SK-N-SH (cell line): Measurements from ENCODE around the gene ISG20. TPM values are rescaled to one million over a fixed set of nuclear protein-coding genes. Genes with fewer than 3 reads are reported as not detected.

Experiments
- CTCF ChIA-PET: fragments of 300-600, 350-600 bp; formaldehyde crosslinking; extraction: SDS; loops from one replicate; lab custom pipeline; 2021; lab: Yijun Ruan, JAX
- POLR2A ChIA-PET: fragments of 350-600 bp; sonication (Branson Sonifier 250); formaldehyde crosslinking; extraction: SDS; loops from one replicate; lab custom pipeline; 2020; ENCODE audit warnings: antibody characterized with exemption, inconsistent platforms; lab: Yijun Ruan, JAX
- DNase-seq: peaks from one replicate; pipeline ENCODE4 v3.0.0; 2012
- H2AFZ ChIP-seq: fragments of 200-600 bp; sonication (generic); 2 replicates; pipeline ENCODE4 v1.8.1; 2016; ENCODE audit warnings: antibody characterized with exemption, mild to moderate bottlenecking, low read depth
- H3F3A ChIP-seq: fragments of 200-600 bp; sonication (generic); replicated peaks from 2 replicates; pipeline ENCODE3; 2016; ENCODE audit warnings: antibody characterized with exemption, mild to moderate bottlenecking; ENCODE audit not compliant: insufficient read depth
- H3K27ac ChIP-seq, 2 experiments: fragments of 200-500 bp in 1 of 2; fragments of 200-600 bp in 1 of 2; sonication (Bioruptor generic) in 1 of 2; sonication (generic), shearing (Covaris generic) in 1 of 2; 2 replicates each; pipeline versions ENCODE4 v1.5.1 to v1.6.1; 2014 to 2016; ENCODE audit warnings: low read depth in 2 of 2, inconsistent platforms in 1 of 2, low read length in 1 of 2, mild to moderate bottlenecking in 1 of 2, mixed read lengths in 1 of 2
- H3K27me3 ChIP-seq: fragments of 200-600 bp; sonication (generic), shearing (Covaris generic); 2 replicates; pipeline ENCODE4 v1.6.1; 2016; ENCODE audit warnings: mixed run types; ENCODE audit not compliant: insufficient read depth
- H3K36me3 ChIP-seq, 2 experiments: fragments of 200-500 bp in 1 of 2; fragments of 200-600 bp in 1 of 2; sonication (Bioruptor generic) in 1 of 2; sonication (generic) in 1 of 2; replicated peaks in 1 of 2; 2 replicates each; pipeline versions ENCODE3 to v1.5.1; 2014 to 2016; ENCODE audit warnings: low read length in 1 of 2, mild to moderate bottlenecking in 1 of 2; ENCODE audit not compliant: insufficient read depth in 2 of 2, control insufficient read depth in 1 of 2
- H3K4me1 ChIP-seq, 2 experiments: fragments of 200-500 bp in 1 of 2; fragments of 200-600 bp in 1 of 2; sonication (Bioruptor generic) in 1 of 2; sonication (generic), shearing (Covaris generic) in 1 of 2; 2 replicates each; pipeline versions ENCODE4 v1.5.1 to v1.6.1; 2014 to 2016; ENCODE audit warnings: low read depth in 1 of 2, low read length in 1 of 2, mixed run types in 1 of 2; ENCODE audit not compliant: insufficient read depth in 2 of 2, control insufficient read depth in 1 of 2
- H3K4me2 ChIP-seq: fragments of 200-600 bp; sonication (generic), shearing (Covaris generic); 2 replicates; pipeline ENCODE4 v1.6.1; 2017; ENCODE audit warnings: mixed run types
- H3K4me3 ChIP-seq, 2 experiments: fragments of 200-500 bp in 1 of 2; fragments of 200-600 bp in 1 of 2; sonication (Bioruptor generic) in 1 of 2; sonication (generic), shearing (Covaris generic) in 1 of 2; 2 replicates each; pipeline versions ENCODE4 v1.5.1 to v1.8.1; 2014 to 2016; ENCODE audit warnings: low read depth in 2 of 2, inconsistent platforms in 1 of 2, low read length in 1 of 2, mild to moderate bottlenecking in 1 of 2, mixed read lengths in 1 of 2, moderate library complexity in 1 of 2
- H3K79me2 ChIP-seq: fragments of 200-600 bp; sonication (generic); 2 replicates; pipeline ENCODE4 v1.8.1; 2017; ENCODE audit warnings: mild to moderate bottlenecking; ENCODE audit not compliant: insufficient read depth
- H3K9ac ChIP-seq: fragments of 200-600 bp; sonication (generic); 2 replicates; pipeline ENCODE4 v1.6.1; 2017; ENCODE audit warnings: mixed run types
- H3K9me2 ChIP-seq: fragments of 200-600 bp; sonication (generic); 2 replicates; pipeline ENCODE4 v1.6.1; 2017; ENCODE audit warnings: mixed run types
- H3K9me3 ChIP-seq: fragments of 200-600 bp; sonication (generic); 2 replicates; pipeline ENCODE4 v1.6.1; 2017; ENCODE audit warnings: mixed run types, mild to moderate bottlenecking, moderate library complexity
- H4K20me1 ChIP-seq: fragments of 200-600 bp; sonication (generic); 2 replicates; pipeline ENCODE4 v1.6.1; 2017; ENCODE audit warnings: mild to moderate bottlenecking, mixed run types; ENCODE audit not compliant: insufficient read depth
- ELF1 ChIP-seq: IDR thresholded peaks from 2 replicates; pipeline ENCODE4 v1.4.0; 2012
- FOXJ3 ChIP-seq: sonication (generic); formaldehyde crosslinking; IDR thresholded peaks from 2 replicates; pipeline ENCODE4 v1.5.1; 2020; ENCODE audit warnings: mild to moderate bottlenecking, missing genetic modification reagents
- GATA2 ChIP-seq: sonication (generic); formaldehyde crosslinking; IDR thresholded peaks from 2 replicates; pipeline ENCODE4 v1.5.0; 2020; ENCODE audit warnings: mild to moderate bottlenecking, missing genetic modification reagents
- JUND ChIP-seq: IDR thresholded peaks from 2 replicates; pipeline ENCODE4 v1.4.0; 2012
- MXI1 ChIP-seq: IDR thresholded peaks from 2 replicates; pipeline ENCODE4 v1.6.1; 2012; ENCODE audit warnings: mild to moderate bottlenecking, low read depth, low read length, improper control_type of control experiment
- NFIC ChIP-seq: IDR thresholded peaks from 2 replicates; pipeline ENCODE4 v1.4.0; 2012; ENCODE audit warnings: borderline replicate concordance
- RFX5 ChIP-seq: IDR thresholded peaks from 2 replicates; pipeline ENCODE4 v1.6.1; 2012; ENCODE audit warnings: mild to moderate bottlenecking, improper control_type of control experiment, low read length
- RXRA ChIP-seq: IDR thresholded peaks from 2 replicates; pipeline ENCODE4 v1.4.0; 2012; ENCODE audit warnings: low read depth, mild to moderate bottlenecking, borderline replicate concordance
- TAF1 ChIP-seq: IDR thresholded peaks from 2 replicates; pipeline ENCODE4 v1.6.1; 2012; ENCODE audit warnings: low read depth, mild to moderate bottlenecking, low read length, moderate library complexity, borderline replicate concordance
- WGBS: methylation state at CpG from one replicate; pipeline ENCODE4 v1.1.6; 2017; ENCODE audit warnings: low lambda C conversion rate; 5-methylcytosine and 5-hydroxymethylcytosine counted together
- polyA plus RNA-seq, 3 experiments: library from polyadenylated mRNA; depleted of rRNA; stranded (reverse); fragments of >200 nt; gene quantifications; 2 replicates each; pipeline ENCODE4 v1.2.3, GENCODE V29; 2012
- TF ChIP-seq, protein P1 (sequence below): fragments of 150-350 bp; IDR thresholded peaks from 2 replicates; pipeline ENCODE4 v1.6.1; 2016; ENCODE audit warnings: mild to moderate bottlenecking, low read depth, low read length
- TF ChIP-seq, protein P2 (sequence below): IDR thresholded peaks from 2 replicates; pipeline ENCODE4 v1.6.1; 2012; ENCODE audit warnings: mild to moderate bottlenecking, low read depth, low read length, moderate library complexity
- TF ChIP-seq, protein P3 (sequence below): fragments of 150-350 bp; IDR thresholded peaks from 2 replicates; pipeline ENCODE4 v1.6.1; 2017; ENCODE audit warnings: antibody characterized with exemption, low read length, low read depth, borderline replicate concordance

Gene ISG20
- polyA plus RNA-seq, 1 of the 3 experiments (the other 2 are of a cell fraction), result 2.0 TPM

DNA sequence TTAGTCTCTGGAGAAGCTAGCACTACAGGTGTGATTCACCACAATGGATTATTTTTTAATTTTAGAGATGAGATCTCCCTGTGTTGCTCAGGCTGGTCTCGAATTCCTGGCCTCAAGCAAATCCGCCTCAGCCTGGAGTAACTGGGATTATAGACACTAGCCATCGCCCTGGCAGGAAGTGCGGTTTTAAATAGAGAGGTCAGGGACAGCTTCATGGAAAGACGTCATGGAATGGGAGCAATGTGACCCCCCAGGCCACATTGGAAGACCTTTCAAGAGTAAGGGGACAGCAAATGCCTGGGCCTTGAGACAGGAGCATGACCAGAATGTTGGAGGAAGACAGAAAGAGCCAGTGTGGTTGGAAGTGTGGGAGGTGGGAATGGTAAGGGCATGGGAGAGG lies 2.2 kb upstream of the ISG20 start:
- peak overlapping the region in 1 of 2 experiments; percentile 93; a peak in 1 of 4 replicates for H3K27ac ChIP-seq
- peaks cover 36% of the 10 kb centered on the region for H3K79me2 ChIP-seq
- peaks cover 20 to 34% of the 10 kb centered on the region in 2 experiments for H3K36me3 ChIP-seq
- no peak overlapping the region for H3K9ac ChIP-seq
- H4K20me1 ChIP-seq, result peaks cover 39% of the 10 kb centered on the region
- H3K4me2 ChIP-seq, result no peak overlapping the region
- H3F3A ChIP-seq, result peaks cover 58% of the 10 kb centered on the region
- H3K4me3 ChIP-seq, result no peak overlapping the region
- TF ChIP-seq GATA2 (CRISPR knock-in tag) (no peak), FOXJ3 (no peak), NFIC (no peak), RFX5 (no peak), JUND (no peak), MXI1 (no peak)
- TF ChIP-seq, all 33 proteins: peak for 0
- H2AFZ ChIP-seq, result no peak overlapping the region
- ChIA-PET POLR2A (no interaction called here), CTCF (interaction anchor here (1.2 kb wide), 1 partner anchor 167 kb away, joined by 3 read pairs; no protein-coding TSS in a partner anchor)
- DNase-seq, result no peak
- H3K4me1 ChIP-seq, result peaks cover 2 to 8% of the 10 kb centered on the region in 2 experiments; a peak in 2 of 4 replicates
- H3K27me3 ChIP-seq, result no peaks in the 10 kb centered on the region
- H3K9me3 ChIP-seq, result no peaks in the 10 kb centered on the region
- WGBS, result 92% methylated on average over 5 of the region's 5 CpGs
- no peaks in the 10 kb centered on the region for H3K9me2 ChIP-seq

DNA sequence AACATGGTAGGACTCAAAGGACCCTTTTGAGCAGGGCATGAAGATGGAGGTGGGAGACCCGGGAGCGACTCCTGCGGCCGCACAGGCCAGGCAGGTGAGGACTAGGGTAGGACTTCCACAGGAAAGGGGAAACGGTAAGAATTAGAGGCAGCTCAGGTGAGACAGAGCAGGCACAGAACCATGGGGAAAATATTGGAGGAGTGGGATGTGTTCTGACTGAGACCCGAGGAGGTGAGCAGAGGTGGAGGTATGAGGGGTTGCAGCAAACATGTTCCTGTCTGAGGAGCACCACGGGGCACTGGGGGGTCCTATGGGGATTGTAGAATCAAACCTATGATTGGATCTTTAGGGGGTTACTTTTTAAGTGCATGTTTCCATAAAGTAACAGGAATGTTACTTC lies 1.4 kb upstream of the ISG20 start:
- Histone ChIP-seq H3K4me1 (peaks cover 2 to 8% of the 10 kb centered on the region in 2 experiments; a peak in 2 of 4 replicates), H3K4me2 (no peak overlapping the region), H3K9ac (peak overlapping the region; percentile 57; the same call in 1 of the 2 replicates), H3K79me2 (peaks cover 28% of the 10 kb centered on the region), H3K9me3 (no peaks in the 10 kb centered on the region), H3F3A (peaks cover 54% of the 10 kb centered on the region), H3K36me3 (peaks cover 12 to 26% of the 10 kb centered on the region in 2 experiments), H3K9me2 (no peaks in the 10 kb centered on the region), H2AFZ (no peak overlapping the region), H3K4me3 (no peak overlapping the region), H3K27me3 (no peaks in the 10 kb centered on the region), H3K27ac (peak overlapping the region in 1 of 2 experiments; percentile 93; a peak in 2 of 4 replicates), H4K20me1 (peaks cover 31% of the 10 kb centered on the region)
- WGBS, result 78% methylated on average over 7 of the region's 7 CpGs
- CTCF ChIA-PET, result interaction anchor here (0.8 kb wide), 1 partner anchor 20 kb away, joined by 3 read pairs; no protein-coding TSS in a partner anchor
- DNase-seq, result no peak
- TF ChIP-seq TAF1 (no peak), ELF1 (no peak), RXRA (no peak)
- TF ChIP-seq, protein P1, sequence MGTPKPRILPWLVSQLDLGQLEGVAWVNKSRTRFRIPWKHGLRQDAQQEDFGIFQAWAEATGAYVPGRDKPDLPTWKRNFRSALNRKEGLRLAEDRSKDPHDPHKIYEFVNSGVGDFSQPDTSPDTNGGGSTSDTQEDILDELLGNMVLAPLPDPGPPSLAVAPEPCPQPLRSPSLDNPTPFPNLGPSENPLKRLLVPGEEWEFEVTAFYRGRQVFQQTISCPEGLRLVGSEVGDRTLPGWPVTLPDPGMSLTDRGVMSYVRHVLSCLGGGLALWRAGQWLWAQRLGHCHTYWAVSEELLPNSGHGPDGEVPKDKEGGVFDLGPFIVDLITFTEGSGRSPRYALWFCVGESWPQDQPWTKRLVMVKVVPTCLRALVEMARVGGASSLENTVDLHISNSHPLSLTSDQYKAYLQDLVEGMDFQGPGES, result no peak
- TF ChIP-seq, protein P2, sequence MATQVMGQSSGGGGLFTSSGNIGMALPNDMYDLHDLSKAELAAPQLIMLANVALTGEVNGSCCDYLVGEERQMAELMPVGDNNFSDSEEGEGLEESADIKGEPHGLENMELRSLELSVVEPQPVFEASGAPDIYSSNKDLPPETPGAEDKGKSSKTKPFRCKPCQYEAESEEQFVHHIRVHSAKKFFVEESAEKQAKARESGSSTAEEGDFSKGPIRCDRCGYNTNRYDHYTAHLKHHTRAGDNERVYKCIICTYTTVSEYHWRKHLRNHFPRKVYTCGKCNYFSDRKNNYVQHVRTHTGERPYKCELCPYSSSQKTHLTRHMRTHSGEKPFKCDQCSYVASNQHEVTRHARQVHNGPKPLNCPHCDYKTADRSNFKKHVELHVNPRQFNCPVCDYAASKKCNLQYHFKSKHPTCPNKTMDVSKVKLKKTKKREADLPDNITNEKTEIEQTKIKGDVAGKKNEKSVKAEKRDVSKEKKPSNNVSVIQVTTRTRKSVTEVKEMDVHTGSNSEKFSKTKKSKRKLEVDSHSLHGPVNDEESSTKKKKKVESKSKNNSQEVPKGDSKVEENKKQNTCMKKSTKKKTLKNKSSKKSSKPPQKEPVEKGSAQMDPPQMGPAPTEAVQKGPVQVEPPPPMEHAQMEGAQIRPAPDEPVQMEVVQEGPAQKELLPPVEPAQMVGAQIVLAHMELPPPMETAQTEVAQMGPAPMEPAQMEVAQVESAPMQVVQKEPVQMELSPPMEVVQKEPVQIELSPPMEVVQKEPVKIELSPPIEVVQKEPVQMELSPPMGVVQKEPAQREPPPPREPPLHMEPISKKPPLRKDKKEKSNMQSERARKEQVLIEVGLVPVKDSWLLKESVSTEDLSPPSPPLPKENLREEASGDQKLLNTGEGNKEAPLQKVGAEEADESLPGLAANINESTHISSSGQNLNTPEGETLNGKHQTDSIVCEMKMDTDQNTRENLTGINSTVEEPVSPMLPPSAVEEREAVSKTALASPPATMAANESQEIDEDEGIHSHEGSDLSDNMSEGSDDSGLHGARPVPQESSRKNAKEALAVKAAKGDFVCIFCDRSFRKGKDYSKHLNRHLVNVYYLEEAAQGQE, result no peak
- TF ChIP-seq, protein P3, sequence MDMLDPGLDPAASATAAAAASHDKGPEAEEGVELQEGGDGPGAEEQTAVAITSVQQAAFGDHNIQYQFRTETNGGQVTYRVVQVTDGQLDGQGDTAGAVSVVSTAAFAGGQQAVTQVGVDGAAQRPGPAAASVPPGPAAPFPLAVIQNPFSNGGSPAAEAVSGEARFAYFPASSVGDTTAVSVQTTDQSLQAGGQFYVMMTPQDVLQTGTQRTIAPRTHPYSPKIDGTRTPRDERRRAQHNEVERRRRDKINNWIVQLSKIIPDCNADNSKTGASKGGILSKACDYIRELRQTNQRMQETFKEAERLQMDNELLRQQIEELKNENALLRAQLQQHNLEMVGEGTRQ, result no peak
- POLR2A ChIA-PET, result no interaction called here
